ENCODE results near the gene BRCA2.

GRCh38 chr13:32448972-32449371 lies 133.7 kb downstream of the BRCA2 start:
- TF ChIP-seq, protein P1, sequence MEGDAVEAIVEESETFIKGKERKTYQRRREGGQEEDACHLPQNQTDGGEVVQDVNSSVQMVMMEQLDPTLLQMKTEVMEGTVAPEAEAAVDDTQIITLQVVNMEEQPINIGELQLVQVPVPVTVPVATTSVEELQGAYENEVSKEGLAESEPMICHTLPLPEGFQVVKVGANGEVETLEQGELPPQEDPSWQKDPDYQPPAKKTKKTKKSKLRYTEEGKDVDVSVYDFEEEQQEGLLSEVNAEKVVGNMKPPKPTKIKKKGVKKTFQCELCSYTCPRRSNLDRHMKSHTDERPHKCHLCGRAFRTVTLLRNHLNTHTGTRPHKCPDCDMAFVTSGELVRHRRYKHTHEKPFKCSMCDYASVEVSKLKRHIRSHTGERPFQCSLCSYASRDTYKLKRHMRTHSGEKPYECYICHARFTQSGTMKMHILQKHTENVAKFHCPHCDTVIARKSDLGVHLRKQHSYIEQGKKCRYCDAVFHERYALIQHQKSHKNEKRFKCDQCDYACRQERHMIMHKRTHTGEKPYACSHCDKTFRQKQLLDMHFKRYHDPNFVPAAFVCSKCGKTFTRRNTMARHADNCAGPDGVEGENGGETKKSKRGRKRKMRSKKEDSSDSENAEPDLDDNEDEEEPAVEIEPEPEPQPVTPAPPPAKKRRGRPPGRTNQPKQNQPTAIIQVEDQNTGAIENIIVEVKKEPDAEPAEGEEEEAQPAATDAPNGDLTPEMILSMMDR (IDR thresholded peaks at IDR 0.05; ENCODE audit: low read depth, low read length): no peak
- no peak for TF ChIP-seq MAX (IDR thresholded peaks at IDR 0.05; ENCODE audit: low read depth, low read length)

Data from NB4 (cell line).